Measurements from ENCODE around the gene MARF1.

GRCh38 chr16:15583526-15583925 is 59.4 kb downstream of the MARF1 start:
- TF ChIP-seq CTCF (IDR thresholded peaks at IDR 0.05 in 8 of 11, conservative IDR thresholded peaks at IDR 0.05 in 3 of 11), result no peak
- no peak for TF ChIP-seq POLR2AphosphoS5 (IDR thresholded peaks at IDR 0.05)

All from spleen (tissue), 7 donors.